ENCODE measurements around the gene BICD1. TPM values are rescaled to one million over a fixed set of nuclear protein-coding genes. Genes with fewer than 3 reads are reported as not detected.

Gene BICD1
- total RNA-seq, 4 donors from 2014 or later: 0.70 to 7.8 (median 2.8) TPM

GRCh38 chr12:32208355-32208754, 101.7 kb downstream of the BICD1 start:
- intact Hi-C loops (cut with DNase I): no loop called here
- DNase-seq: no peak
- no peak for TF ChIP-seq POLR2A (IDR thresholded peaks at IDR 0.05)
- no peak for TF ChIP-seq CTCF (IDR thresholded peaks at IDR 0.05)
- Histone ChIP-seq H3K4me3 (no peak overlapping the region), H3K36me3 (no peaks in the 10 kb centered on the region), H3K27me3 (no peaks in the 10 kb centered on the region), H3K27ac (no peak overlapping the region), H3K9me3 (no peaks in the 10 kb centered on the region), H3K4me1 (no peaks in the 10 kb centered on the region)
- WGBS, 2 donors: 81 to 86% methylated on average over 2 of the region's 2 CpGs

- TF ChIP-seq POLR2A (IDR thresholded peaks at IDR 0.05) (no peak), CTCF (IDR thresholded peaks at IDR 0.05) (no peak)
- WGBS, 2 donors: 67 to 97% methylated on average over 2 of the region's 2 CpGs
- intact Hi-C loops (cut with DNase I): no loop called here
- H3K27me3 ChIP-seq: no peaks in the 10 kb centered on the region
- no peaks in the 10 kb centered on the region for H3K9me3 ChIP-seq
- no peak overlapping the region for H3K27ac ChIP-seq
- no peaks in the 10 kb centered on the region for H3K4me1 ChIP-seq
- H3K4me3 ChIP-seq: no peak overlapping the region
- DNase-seq: no peak
- peaks cover 0 to 3% (median 0%) of the 10 kb centered on the region in 3 donors for H3K36me3 ChIP-seq
Observed at GRCh38 chr12:32211066-32211899, 104.6 kb downstream of the BICD1 start.

- no peak for DNase-seq
- Histone ChIP-seq H3K4me3 (no peak overlapping the region), H3K9me3 (no peaks in the 10 kb centered on the region), H3K4me1 (no peaks in the 10 kb centered on the region), H3K27me3 (no peaks in the 10 kb centered on the region), H3K27ac (no peak overlapping the region), H3K36me3 (peaks cover 0 to 8% (median 0%) of the 10 kb centered on the region in 3 donors)
- WGBS, 2 donors: 83 to 94% methylated on average over 2 of the region's 2 CpGs
- intact Hi-C loops (cut with DNase I): no loop called here
- no peak for TF ChIP-seq CTCF (IDR thresholded peaks at IDR 0.05)
- no peak for TF ChIP-seq POLR2A (IDR thresholded peaks at IDR 0.05)
Observed at GRCh38 chr12:32211900-32212156, 105.2 kb downstream of the BICD1 start.

GRCh38 chr12:32214723-32215122, 108.1 kb downstream of the BICD1 start:
- WGBS, 2 donors: 82 to 91% methylated on average over 4 to 5 of the region's 5 CpGs
- no peak overlapping the region for H3K27ac ChIP-seq
- H3K4me3 ChIP-seq: no peak overlapping the region
- TF ChIP-seq POLR2A (IDR thresholded peaks at IDR 0.05) (no peak), CTCF (IDR thresholded peaks at IDR 0.05) (no peak)
- no peak for DNase-seq
- no peaks in the 10 kb centered on the region for H3K9me3 ChIP-seq
- no peaks in the 10 kb centered on the region for H3K4me1 ChIP-seq
- intact Hi-C loops (cut with DNase I): no loop called here
- H3K27me3 ChIP-seq: no peaks in the 10 kb centered on the region
- H3K36me3 ChIP-seq: peaks cover 0 to 24% (median 0%) of the 10 kb centered on the region in 3 donors

GRCh38 chr12:32217354-32218310, 111.0 kb downstream of the BICD1 start:
- intact Hi-C loops (cut with DNase I): no loop called here
- DNase-seq: no peak
- TF ChIP-seq POLR2A (IDR thresholded peaks at IDR 0.05): no peak
- TF ChIP-seq CTCF (IDR thresholded peaks at IDR 0.05): no peak

More at GRCh38 chr12:32217354-32218310, 111.0 kb downstream of the BICD1 start:
- no peaks in the 10 kb centered on the region for H3K27me3 ChIP-seq
- WGBS, 2 donors: 62 to 67% methylated on average over 9 to 10 of the region's 10 CpGs
- no peak overlapping the region for H3K4me3 ChIP-seq
- H3K9me3 ChIP-seq: no peaks in the 10 kb centered on the region
- no peak overlapping the region for H3K27ac ChIP-seq
- H3K4me1 ChIP-seq: no peaks in the 10 kb centered on the region
- H3K36me3 ChIP-seq: peaks cover 0 to 24% (median 0%) of the 10 kb centered on the region in 3 donors

Measured in esophagus squamous epithelium (tissue), 5 donors.